ENCODE measurements around the gene CWC27.

Gene CWC27

GRCh38 chr5:65009207-65009606, 240.5 kb downstream of the CWC27 start:
- Histone ChIP-seq H3K27me3 (ENCODE audit: insufficient read depth, low read length, poor library complexity) (no peaks in the 10 kb centered on the region), H3K79me2 (ENCODE audit: insufficient read depth, low read length) (no peaks in the 10 kb centered on the region), H3K9me3 (ENCODE audit: insufficient read depth, low read length, severe bottlenecking) (no peaks in the 10 kb centered on the region), H2AFZ (ENCODE audit: low read depth, low read length) (no peak overlapping the region), H4K20me1 (ENCODE audit: insufficient read depth, low read length) (no peaks in the 10 kb centered on the region), H3K36me3 (ENCODE audit: insufficient read depth, low read length) (no peaks in the 10 kb centered on the region), H3K4me2 (ENCODE audit: insufficient read depth, low read length) (no peak overlapping the region), H3K4me3 (ENCODE audit: low read depth in 1 of 2, low read length in 2 of 2) (no peak overlapping the region), H3K27ac (ENCODE audit: low read length) (no peak overlapping the region), H3K9ac (ENCODE audit: low read depth, low read length) (no peak overlapping the region), H3K4me1 (ENCODE audit: insufficient read depth, low read length) (no peaks in the 10 kb centered on the region)
- ATAC-seq (ENCODE audit: insufficient read depth, low read depth) (no peak), DNase-seq (no peak)
- no peak for TF ChIP-seq EZH2 (IDR thresholded peaks at IDR 0.05; ENCODE audit: borderline replicate concordance, low read depth, low read length, severe bottlenecking)

GRCh38 chr5:65010841-65011240, 242.1 kb downstream of the CWC27 start:
- TF ChIP-seq EZH2 (IDR thresholded peaks at IDR 0.05; ENCODE audit: borderline replicate concordance, low read depth, low read length, severe bottlenecking), result no peak
- TF ChIP-seq, protein P1, sequence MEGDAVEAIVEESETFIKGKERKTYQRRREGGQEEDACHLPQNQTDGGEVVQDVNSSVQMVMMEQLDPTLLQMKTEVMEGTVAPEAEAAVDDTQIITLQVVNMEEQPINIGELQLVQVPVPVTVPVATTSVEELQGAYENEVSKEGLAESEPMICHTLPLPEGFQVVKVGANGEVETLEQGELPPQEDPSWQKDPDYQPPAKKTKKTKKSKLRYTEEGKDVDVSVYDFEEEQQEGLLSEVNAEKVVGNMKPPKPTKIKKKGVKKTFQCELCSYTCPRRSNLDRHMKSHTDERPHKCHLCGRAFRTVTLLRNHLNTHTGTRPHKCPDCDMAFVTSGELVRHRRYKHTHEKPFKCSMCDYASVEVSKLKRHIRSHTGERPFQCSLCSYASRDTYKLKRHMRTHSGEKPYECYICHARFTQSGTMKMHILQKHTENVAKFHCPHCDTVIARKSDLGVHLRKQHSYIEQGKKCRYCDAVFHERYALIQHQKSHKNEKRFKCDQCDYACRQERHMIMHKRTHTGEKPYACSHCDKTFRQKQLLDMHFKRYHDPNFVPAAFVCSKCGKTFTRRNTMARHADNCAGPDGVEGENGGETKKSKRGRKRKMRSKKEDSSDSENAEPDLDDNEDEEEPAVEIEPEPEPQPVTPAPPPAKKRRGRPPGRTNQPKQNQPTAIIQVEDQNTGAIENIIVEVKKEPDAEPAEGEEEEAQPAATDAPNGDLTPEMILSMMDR (IDR thresholded peaks at IDR 0.05; ENCODE audit: borderline replicate concordance, extremely low read depth, low read length, poor library complexity, severe bottlenecking), result no peak
- ATAC-seq (ENCODE audit: insufficient read depth, low read depth) (no peak), DNase-seq (no peak)
- H4K20me1 ChIP-seq (ENCODE audit: insufficient read depth, low read length), result no peaks in the 10 kb centered on the region
- no peaks in the 10 kb centered on the region for H3K4me1 ChIP-seq (ENCODE audit: insufficient read depth, low read length)
- no peak overlapping the region for H3K4me3 ChIP-seq (ENCODE audit: low read depth in 1 of 2, low read length in 2 of 2)
- no peak overlapping the region for H3K27ac ChIP-seq (ENCODE audit: low read length)
- no peaks in the 10 kb centered on the region for H3K27me3 ChIP-seq (ENCODE audit: insufficient read depth, low read length, poor library complexity)
- H3K4me2 ChIP-seq (ENCODE audit: insufficient read depth, low read length), result no peak overlapping the region
- no peak overlapping the region for H3K9ac ChIP-seq (ENCODE audit: low read depth, low read length)
- no peak overlapping the region for H2AFZ ChIP-seq (ENCODE audit: low read depth, low read length)
- H3K36me3 ChIP-seq (ENCODE audit: insufficient read depth, low read length), result no peaks in the 10 kb centered on the region
- no peaks in the 10 kb centered on the region for H3K79me2 ChIP-seq (ENCODE audit: insufficient read depth, low read length)
- no peaks in the 10 kb centered on the region for H3K9me3 ChIP-seq (ENCODE audit: insufficient read depth, low read length, severe bottlenecking)

- H3K4me1 ChIP-seq (ENCODE audit: insufficient read depth, low read length), result no peaks in the 10 kb centered on the region
- DNase-seq, result no peak
- H2AFZ ChIP-seq (ENCODE audit: low read depth, low read length), result no peak overlapping the region
- no peaks in the 10 kb centered on the region for H3K36me3 ChIP-seq (ENCODE audit: insufficient read depth, low read length)
- no peak overlapping the region for H3K9ac ChIP-seq (ENCODE audit: low read depth, low read length)
- ATAC-seq (ENCODE audit: insufficient read depth, low read depth), result no peak
- no peaks in the 10 kb centered on the region for H4K20me1 ChIP-seq (ENCODE audit: insufficient read depth, low read length)
- no peaks in the 10 kb centered on the region for H3K9me3 ChIP-seq (ENCODE audit: insufficient read depth, low read length, severe bottlenecking)
- H3K27me3 ChIP-seq (ENCODE audit: insufficient read depth, low read length, poor library complexity), result no peaks in the 10 kb centered on the region
- no peak overlapping the region for H3K4me3 ChIP-seq (ENCODE audit: low read depth in 1 of 2, low read length in 2 of 2)
- no peak overlapping the region for H3K4me2 ChIP-seq (ENCODE audit: insufficient read depth, low read length)
- H3K79me2 ChIP-seq (ENCODE audit: insufficient read depth, low read length), result no peaks in the 10 kb centered on the region
- TF ChIP-seq, protein P1 (IDR thresholded peaks at IDR 0.05; ENCODE audit: borderline replicate concordance, extremely low read depth, low read length, poor library complexity, severe bottlenecking), result no peak
- no peak for TF ChIP-seq EZH2 (IDR thresholded peaks at IDR 0.05; ENCODE audit: borderline replicate concordance, low read depth, low read length, severe bottlenecking)
- H3K27ac ChIP-seq (ENCODE audit: low read length), result no peak overlapping the region
Measured at GRCh38 chr5:65012301-65012892, 243.7 kb downstream of the CWC27 start.

DNA sequence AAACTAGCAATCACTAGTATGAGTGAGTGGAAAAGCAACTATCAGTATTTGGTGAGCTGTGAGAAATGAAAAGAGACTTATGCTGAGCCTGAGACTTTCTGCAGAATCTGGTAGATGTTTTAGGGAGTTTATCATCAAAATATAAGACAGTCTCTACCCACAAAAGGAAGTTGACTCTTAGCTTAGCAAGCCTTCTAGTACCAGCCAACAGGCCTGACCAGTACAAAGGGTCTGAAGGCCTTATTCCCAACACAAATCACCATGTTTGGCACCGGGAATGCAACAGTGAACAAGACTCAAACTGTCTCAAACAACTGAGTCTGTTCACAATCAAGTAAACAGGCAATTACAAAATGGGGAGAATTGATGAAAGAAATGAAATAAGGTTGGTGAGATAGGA, 244.4 kb downstream of the CWC27 start:
- H3K9ac ChIP-seq (ENCODE audit: low read depth, low read length), result no peak overlapping the region
- H3K79me2 ChIP-seq (ENCODE audit: insufficient read depth, low read length), result no peaks in the 10 kb centered on the region
- H2AFZ ChIP-seq (ENCODE audit: low read depth, low read length), result no peak overlapping the region
- ATAC-seq (ENCODE audit: insufficient read depth, low read depth) (no peak), DNase-seq (no peak)
- H3K36me3 ChIP-seq (ENCODE audit: insufficient read depth, low read length), result no peaks in the 10 kb centered on the region
- no peaks in the 10 kb centered on the region for H4K20me1 ChIP-seq (ENCODE audit: insufficient read depth, low read length)
- no peak overlapping the region for H3K27ac ChIP-seq (ENCODE audit: low read length)
- H3K4me1 ChIP-seq (ENCODE audit: insufficient read depth, low read length), result no peaks in the 10 kb centered on the region
- TF ChIP-seq EZH2 (IDR thresholded peaks at IDR 0.05; ENCODE audit: borderline replicate concordance, low read depth, low read length, severe bottlenecking), result no peak
- TF ChIP-seq, protein P1 (IDR thresholded peaks at IDR 0.05; ENCODE audit: borderline replicate concordance, extremely low read depth, low read length, poor library complexity, severe bottlenecking), result no peak
- H3K27me3 ChIP-seq (ENCODE audit: insufficient read depth, low read length, poor library complexity), result no peaks in the 10 kb centered on the region
- no peak overlapping the region for H3K4me2 ChIP-seq (ENCODE audit: insufficient read depth, low read length)
- H3K9me3 ChIP-seq (ENCODE audit: insufficient read depth, low read length, severe bottlenecking), result no peaks in the 10 kb centered on the region
- no peak overlapping the region for H3K4me3 ChIP-seq (ENCODE audit: low read depth in 1 of 2, low read length in 2 of 2)

Measured in DND-41 (cell line).